Measurements from ENCODE around the gene PRPSAP2.

The PRPSAP2 gene

GRCh38 chr17:18964018-18964351 is 106.1 kb downstream of the PRPSAP2 start:
- DNase-seq, result no peak

- no peak for DNase-seq
Observed at GRCh38 chr17:18964550-18964949, 106.6 kb downstream of the PRPSAP2 start.

GRCh38 chr17:18965530-18966236 is 107.8 kb downstream of the PRPSAP2 start:
- DNase-seq, result no peak

GRCh38 chr17:18966831-18967624 is 109.1 kb downstream of the PRPSAP2 start:
- DNase-seq, result no peak

GRCh38 chr17:18967916-18968315 is 110.0 kb downstream of the PRPSAP2 start:
- no peak for DNase-seq

DNA sequence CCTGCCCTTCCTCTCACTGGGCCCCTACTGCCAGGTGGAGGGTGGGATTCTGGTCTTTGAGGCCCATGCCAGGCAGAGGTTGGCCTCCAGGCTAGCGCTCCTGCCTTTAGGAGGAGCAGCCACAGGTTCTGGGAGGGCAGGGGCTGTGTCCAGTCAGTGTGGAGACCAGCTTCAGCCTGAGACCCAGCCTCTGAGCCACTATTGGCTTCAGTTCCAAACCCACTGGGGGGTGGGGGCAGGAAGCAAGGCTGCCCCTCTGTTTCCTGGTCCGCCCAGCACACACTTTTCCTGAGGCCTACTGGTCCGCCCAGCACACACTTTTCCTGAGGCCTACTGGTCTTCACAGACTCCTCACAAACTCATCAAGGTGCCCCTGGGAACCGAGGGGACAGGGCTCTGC is 110.4 kb downstream of the PRPSAP2 start:
- DNase-seq, result no peak

DNA sequence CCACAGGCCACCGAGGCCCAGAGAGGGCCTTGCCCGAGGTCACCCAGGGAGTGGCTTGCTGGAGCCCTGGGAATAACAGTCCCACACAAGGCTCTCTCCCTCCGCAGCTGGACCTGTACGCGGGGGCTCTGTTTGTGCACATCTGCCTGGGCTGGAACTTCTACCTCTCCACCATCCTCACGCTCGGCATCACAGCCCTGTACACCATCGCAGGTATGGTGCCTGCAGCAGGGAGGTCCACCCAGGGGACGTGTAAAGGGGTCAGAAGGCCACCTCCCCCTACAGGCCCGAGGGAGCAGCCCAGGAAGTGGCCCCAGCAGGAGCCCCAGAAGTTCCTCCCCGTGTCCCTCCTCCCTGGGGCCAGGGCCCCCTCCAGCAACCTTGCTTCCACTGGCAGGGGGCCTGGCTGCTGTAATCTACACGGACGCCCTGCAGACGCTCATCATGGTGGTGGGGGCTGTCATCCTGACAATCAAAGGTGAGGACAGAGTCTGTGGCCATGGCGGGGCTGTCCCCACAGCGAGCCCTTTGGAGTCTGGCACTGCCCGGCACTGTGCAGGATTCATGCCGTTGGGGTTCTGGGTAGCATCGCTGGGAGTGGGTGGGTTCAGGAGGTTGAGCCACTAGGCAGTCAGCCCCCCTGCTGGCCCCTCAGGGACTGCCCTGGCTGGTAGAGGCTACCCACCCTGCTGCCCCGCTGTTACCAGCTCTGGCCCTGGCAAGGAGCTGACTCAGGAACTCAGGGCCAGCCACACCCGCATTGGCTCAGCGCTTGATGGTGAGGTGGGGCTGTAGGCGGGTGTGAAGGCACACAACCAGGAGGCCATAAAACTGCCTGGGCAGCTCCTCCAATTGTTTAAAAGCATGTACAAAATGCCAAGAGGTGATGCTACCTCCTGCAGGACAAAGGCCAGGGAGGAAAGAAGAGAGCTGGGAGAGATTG is 111.3 kb downstream of the PRPSAP2 start:
- no peak for DNase-seq

DNA sequence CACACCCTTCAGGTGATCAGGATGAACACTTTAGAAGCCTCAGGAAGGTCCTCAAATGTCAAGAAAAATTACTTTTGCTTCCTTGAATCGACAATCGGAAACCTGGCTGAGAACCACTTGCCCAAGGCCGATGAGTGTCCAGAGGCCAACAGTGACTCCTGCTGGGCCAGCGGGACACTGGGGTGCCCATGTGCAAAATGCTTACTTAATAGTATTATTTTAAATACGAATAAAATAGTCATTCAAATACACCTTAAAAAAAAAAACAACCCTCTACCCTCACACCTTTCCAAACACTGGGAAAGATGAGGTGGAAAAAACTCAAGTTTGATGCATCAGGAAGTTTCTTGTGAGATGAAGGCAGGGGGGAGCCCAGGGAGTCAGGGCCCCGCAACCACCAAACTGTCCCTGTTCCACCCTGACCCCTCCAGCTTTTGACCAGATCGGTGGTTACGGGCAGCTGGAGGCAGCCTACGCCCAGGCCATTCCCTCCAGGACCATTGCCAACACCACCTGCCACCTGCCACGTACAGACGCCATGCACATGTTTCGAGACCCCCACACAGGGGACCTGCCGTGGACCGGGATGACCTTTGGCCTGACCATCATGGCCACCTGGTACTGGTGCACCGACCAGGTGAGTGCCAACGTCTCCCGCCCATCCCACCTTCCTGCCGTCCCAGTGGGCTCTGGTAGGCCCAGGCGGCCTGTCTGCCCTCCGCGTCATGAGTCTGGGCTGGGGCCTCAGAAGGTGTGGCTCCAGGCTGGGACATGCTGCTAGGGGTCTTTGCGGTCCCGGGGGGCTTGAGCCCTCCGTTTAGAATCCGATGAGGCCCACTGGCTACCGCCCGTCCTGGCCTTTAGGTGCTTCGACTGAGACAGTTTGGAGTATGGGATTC is 112.9 kb downstream of the PRPSAP2 start:
- DNase-seq, result no peak

DNA sequence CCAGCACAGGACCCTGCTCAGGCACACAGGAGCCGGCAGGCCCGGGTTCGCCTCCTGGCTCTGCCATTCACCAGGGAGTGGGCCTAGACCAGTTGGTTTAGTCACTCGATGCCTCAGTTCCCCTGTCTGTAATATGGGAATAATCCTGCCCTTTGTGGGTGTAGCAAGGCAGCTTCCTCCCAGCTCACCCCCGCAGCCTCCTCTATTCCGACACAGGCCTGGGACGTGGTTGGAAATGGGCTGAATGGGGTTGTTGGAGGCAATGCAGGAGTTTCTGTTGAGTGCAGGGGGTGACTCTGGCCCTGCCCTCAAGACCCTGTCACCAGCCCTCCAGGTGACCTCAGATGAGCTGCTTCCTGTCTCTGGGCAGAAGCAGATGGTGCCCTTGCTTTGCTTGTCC is 113.9 kb downstream of the PRPSAP2 start:
- DNase-seq, result no peak

DNA sequence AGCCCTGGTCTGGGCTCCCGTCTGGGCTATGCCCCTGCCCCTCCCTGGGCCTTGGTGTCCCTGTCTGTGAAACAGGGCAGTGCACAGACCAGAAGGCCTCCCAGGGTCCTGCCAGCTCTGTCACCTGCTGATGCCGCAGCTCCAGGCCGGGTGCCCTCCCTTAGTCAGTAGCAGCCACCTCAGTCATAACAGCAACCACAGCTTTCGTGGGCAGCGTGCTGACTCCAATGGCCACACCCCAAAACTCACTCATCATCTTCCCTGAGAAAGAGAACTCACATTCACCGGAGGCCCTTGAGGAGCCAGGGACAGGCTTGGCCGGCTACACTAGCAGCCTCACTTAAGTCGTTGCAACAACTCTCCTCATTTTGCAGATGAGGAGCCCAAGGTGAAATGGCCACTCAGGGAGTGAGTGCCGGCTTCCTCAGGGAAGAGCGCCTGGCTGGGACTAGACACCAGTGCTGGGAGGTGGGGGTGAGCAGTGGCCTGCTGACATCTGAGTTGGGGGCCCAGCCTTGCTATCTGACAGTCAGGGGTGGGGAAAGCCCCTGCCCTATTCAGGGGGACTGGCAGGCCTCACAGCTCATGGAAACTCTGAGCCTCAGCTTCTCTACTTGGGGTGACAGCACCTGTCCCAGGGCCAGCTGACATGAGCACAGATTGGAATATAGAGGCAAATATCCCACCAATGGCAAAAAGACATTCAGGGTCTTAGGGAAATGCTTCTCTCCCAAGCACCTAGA is 116.6 kb downstream of the PRPSAP2 start:
- DNase-seq, result no peak

GRCh38 chr17:18975597-18975996 is 117.7 kb downstream of the PRPSAP2 start:
- DNase-seq, result no peak

- DNase-seq, result no peak
Observed at GRCh38 chr17:18976201-18976600, 118.3 kb downstream of the PRPSAP2 start.

GRCh38 chr17:18977021-18977420 is 119.1 kb downstream of the PRPSAP2 start:
- no peak for DNase-seq

GRCh38 chr17:18977646-18978045 is 119.7 kb downstream of the PRPSAP2 start:
- DNase-seq, result no peak

DNA sequence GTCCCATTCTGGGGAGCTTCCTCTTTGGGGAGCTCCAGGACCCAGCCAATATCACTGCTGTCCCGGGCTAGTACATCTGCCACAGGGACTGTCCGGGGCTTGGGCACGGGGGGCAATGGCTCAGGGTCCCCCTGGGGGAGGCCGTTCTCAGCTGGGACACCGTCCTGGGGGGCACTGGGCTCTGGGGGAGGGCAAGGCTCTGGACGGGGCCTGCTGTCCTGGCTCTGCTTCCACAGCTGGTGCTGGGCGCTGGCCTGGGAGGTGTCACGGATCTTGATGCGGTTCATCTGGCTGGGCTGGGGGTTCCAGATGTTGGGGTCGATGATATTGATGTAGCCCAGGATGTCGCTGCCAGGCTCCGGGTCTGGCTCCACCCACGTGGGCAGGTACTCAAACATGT is 120.1 kb downstream of the PRPSAP2 start:
- no peak for DNase-seq

GRCh38 chr17:18978655-18979054 is 120.7 kb downstream of the PRPSAP2 start:
- DNase-seq, result no peak

Data from cerebellar nuclear complex (tissue), 1 donor.